Activated naive CD8-positive, alpha-beta T cell treated with anti-CD3 and anti-CD28 coated beads, Interleukin-2, amount 50 U/mL, for 16 hours (primary cell): ENCODE measurements around the gene CS.
"Not testable (repeated sequence)": the region's sequence is repeated elsewhere in the genome, so short reads cannot be mapped to it uniquely, and the experiment has no call there.

Experiments
- DNase-seq: peaks from one replicate; pipeline ENCODE4 v3.0.0-alpha.2; 2020; ENCODE audit warnings: low read depth, low spot score

Gene CS

GRCh38 chr12:56299853-56300643 lies at the start of gene CS:
Gene CS (minus strand): TSS chr12:56300330. CDS start chr12:56300201, 129 bp downstream.
- DNase-seq, result peak; percentile 98

- no peak for DNase-seq
Measured at GRCh38 chr12:56348776-56349175, 48.6 kb upstream of the CS start.

- DNase-seq, result not testable (repeated sequence)
Measured at GRCh38 chr12:56347255-56347654, 47.1 kb upstream of the CS start.

- DNase-seq, result no peak
Measured at GRCh38 chr12:56346675-56347074, 46.5 kb upstream of the CS start.

- not testable (repeated sequence) for DNase-seq
Measured at GRCh38 chr12:56342290-56342689, 42.2 kb upstream of the CS start.

- DNase-seq, result no peak
Measured at GRCh38 chr12:56341616-56342015, 41.5 kb upstream of the CS start.

GRCh38 chr12:56339158-56339422 lies 39.0 kb upstream of the CS start:
- no peak for DNase-seq

- DNase-seq, result peak; percentile 65
Measured at GRCh38 chr12:56338308-56339157, 38.4 kb upstream of the CS start, which contains the start of gene IL23A. Gene IL23A (plus strand): TSS chr12:56338884. CDS start chr12:56339045, 161 bp downstream.

- no peak for DNase-seq
Measured at GRCh38 chr12:56337753-56338251, 37.7 kb upstream of the CS start.

GRCh38 chr12:56336361-56337167 lies 36.4 kb upstream of the CS start:
- DNase-seq, result no peak

GRCh38 chr12:56335527-56335926 lies 35.4 kb upstream of the CS start:
- DNase-seq, result not testable (repeated sequence)

- DNase-seq, result no peak
Measured at GRCh38 chr12:56334490-56334793, 34.3 kb upstream of the CS start.

GRCh38 chr12:56333679-56334489 lies 33.8 kb upstream of the CS start, which contains the start of gene PAN2:
Gene PAN2 (minus strand): TSS chr12:56334000. CDS start chr12:56333094, 906 bp downstream.
- DNase-seq, result peak; percentile 87

GRCh38 chr12:56333197-56333678 lies 33.1 kb upstream of the CS start:
- DNase-seq, result no peak

- no peak for DNase-seq
Measured at GRCh38 chr12:56332512-56333196, 32.5 kb upstream of the CS start.

- DNase-seq, result no peak
Measured at GRCh38 chr12:56330936-56331490, 30.9 kb upstream of the CS start.

- no peak for DNase-seq
Measured at GRCh38 chr12:56326533-56326932, 26.4 kb upstream of the CS start.

- DNase-seq, result no peak
Measured at GRCh38 chr12:56326126-56326525, 26.0 kb upstream of the CS start.

GRCh38 chr12:56324206-56324605 lies 24.1 kb upstream of the CS start:
- no peak for DNase-seq

GRCh38 chr12:56321610-56322009 lies 21.5 kb upstream of the CS start:
- not testable (repeated sequence) for DNase-seq
